Measurements from ENCODE around the gene GNAO1.

GNAO1 gene

DNA sequence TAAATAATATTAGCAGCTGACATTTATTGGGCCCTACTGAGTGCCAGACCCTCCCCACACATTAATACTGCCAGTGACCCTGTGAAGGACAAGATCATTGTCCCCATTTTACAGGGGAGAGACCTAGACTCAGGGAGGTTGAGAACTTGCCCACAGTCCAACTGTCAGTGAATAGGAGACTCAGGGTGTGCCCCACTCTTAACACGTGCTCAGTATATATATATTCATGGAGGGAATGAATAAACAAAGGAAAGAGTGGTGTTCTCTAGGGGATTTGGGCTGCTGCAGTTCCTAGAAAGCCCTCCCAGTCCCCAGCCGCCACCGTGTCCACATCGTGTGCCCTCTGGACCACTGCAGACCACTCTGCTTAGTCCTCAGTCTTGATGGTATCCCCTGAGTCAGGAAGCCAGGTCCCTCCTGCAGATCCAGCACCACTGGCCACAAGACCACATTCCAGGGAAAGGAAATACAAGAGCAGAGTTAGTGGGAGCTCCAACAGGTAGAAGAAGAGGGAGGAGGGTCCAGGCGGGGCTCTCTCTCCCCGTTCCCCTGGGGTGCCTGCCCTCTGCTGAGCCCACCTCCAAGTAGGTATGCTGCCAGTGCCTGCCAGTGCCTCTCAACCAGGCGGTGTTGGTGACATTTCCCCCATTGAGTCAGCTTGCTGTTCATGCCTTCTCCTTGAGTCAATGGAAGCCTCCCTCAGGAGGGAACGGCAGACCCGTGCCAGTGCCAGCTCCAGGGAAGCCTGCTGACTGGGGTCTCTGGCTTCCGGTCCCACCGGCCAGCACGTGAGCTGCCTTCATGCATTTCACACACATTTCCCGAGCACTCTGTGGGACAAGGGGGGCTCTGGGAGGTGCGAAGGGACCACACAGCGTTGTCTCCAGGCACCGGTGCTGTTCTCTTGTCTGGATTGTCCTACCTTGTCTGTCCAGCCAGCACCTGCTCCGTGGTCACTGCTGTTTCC, 75.6 kb downstream of the GNAO1 start:
- no peak for DNase-seq

DNA sequence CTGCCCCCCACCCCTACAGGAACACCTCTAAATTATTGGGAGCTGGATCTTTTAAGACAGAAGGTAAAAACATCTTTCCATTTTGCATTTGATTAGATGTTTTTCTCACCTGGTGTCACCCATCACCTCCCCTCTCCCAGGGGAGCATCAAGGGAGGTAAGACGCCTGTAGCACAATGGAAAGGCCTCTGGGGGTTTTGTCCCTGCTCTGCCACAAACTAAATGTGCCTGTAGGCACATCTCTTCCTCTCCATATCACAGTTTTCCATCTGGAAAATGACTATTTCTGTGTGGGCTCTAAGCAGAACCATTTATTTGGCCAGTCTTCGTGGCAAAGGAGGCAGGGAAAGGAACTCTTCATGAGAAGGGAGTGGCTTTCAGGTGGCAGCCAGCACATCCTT, 76.6 kb downstream of the GNAO1 start:
- no peak for DNase-seq

GRCh38 chr16:56268799-56269198, 77.5 kb downstream of the GNAO1 start:
- no peak for DNase-seq

DNA sequence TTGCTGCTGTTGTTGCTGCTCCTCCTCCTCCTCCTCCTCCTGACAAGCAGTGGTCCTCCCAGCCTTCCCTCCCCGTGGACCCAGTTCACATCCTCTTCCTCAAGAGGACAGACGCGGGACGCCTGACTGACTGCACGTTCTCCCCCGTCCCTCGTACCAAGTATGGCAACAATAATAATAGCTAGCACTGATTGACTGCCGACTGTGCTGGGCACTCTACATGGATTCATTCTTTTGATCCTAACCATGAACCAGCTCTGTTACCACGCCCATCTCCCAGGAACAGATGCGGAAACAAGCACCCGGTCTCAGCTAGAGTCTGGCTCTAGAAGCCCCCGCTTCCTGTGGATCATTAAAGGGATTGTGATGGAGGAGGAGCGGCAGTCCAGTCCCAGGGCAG, 78.0 kb downstream of the GNAO1 start:
- no peak for DNase-seq

GRCh38 chr16:56269811-56270684, 78.8 kb downstream of the GNAO1 start:
- DNase-seq: no peak

DNA sequence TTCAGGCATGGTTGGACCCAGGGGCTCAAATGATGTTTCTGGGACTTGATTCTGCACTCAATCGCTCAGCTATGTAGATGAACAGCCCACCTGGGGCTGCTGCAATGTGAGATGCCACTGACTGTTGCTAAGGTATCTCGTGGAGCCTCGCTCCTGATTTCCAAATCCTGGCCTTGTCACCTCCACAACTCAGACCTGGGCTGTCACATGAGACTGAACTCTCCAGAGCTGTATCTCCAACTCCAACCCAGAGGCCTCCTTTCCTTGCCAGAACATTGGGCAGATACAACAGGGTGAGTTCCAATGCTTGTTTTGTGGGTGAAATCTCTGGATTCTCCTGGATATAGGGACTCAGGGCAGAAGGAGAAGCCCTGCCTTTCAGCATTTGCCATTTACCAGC, 79.5 kb downstream of the GNAO1 start:
- DNase-seq: no peak

- DNase-seq: no peak
Measured at GRCh38 chr16:56272583-56272894, 81.2 kb downstream of the GNAO1 start.

DNA sequence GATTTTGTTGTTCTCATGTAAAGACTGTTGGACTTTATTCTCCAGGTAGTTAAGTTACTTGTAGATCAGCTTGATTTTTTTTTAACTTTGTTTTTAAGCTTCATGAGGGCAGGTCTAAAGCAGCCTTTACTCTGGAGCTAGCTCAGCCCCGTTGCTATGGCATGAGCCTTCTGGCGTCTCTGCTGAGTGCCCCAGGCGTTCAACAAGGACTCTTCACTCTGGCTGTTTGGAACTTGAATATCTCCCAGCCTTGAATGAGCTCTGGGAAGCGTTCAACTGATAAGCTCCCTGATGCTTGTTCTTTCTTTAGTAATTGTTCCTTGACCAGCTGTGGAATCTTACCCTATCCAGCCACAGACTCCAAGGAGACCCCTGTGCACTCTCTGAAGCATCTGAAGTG, 82.3 kb downstream of the GNAO1 start:
- DNase-seq: no peak

DNA sequence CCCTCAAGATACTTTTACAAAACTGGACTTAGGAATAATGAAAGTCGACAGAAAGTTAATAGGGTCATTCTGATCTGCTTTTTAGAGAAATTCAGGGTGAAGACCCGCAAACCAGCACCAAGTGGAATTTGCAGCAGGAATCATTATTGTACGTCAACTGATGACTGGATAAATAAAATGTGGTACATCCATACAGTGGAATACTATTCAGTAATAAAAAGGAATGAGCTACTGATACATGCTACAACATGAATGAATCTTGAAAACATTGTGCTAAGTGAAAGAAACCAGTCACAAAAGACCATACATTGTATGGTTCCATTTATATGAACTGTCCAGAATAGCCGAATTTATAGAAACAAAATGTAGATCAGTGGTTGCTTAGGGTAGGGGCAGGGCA, 83.1 kb downstream of the GNAO1 start:
- no peak for DNase-seq

GRCh38 chr16:56275076-56275475, 83.8 kb downstream of the GNAO1 start:
- DNase-seq: no peak

DNA sequence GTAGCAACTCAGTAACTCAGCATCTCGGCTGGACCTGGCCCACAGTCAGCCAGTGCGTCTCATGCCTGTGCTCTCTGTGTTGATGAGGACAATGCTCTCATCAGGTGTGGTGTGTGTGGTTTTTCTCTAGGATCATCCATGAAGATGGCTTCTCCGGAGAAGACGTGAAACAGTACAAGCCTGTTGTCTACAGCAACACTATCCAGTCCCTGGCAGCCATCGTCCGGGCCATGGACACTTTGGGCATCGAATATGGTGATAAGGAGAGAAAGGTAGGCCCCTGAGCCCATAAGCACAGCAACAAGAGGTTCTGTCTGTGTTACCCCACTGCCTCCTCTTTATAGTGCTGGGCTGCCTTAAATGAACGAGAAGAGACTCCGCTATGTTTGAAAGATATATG, 84.5 kb downstream of the GNAO1 start:
- no peak for DNase-seq

DNA sequence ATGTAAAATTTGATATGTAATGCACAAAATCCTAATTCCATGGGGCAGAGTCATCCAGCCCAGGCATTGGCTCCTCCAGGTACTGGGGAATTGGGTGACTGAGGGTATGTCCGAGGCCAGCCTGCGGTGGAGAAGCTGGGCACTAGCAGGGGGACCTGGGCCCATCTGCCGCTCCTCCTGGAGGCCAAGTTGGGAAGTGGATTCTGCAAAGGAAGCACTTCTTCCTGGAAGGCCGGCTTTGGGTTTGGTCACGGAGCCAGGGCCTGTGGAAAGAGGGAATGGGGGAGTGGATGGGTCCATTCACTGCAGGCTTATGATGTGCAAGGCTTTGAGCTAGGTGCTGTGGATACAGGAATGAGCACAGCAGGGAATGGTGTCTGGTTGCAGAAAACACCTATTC, 85.8 kb downstream of the GNAO1 start:
- no peak for DNase-seq

DNA sequence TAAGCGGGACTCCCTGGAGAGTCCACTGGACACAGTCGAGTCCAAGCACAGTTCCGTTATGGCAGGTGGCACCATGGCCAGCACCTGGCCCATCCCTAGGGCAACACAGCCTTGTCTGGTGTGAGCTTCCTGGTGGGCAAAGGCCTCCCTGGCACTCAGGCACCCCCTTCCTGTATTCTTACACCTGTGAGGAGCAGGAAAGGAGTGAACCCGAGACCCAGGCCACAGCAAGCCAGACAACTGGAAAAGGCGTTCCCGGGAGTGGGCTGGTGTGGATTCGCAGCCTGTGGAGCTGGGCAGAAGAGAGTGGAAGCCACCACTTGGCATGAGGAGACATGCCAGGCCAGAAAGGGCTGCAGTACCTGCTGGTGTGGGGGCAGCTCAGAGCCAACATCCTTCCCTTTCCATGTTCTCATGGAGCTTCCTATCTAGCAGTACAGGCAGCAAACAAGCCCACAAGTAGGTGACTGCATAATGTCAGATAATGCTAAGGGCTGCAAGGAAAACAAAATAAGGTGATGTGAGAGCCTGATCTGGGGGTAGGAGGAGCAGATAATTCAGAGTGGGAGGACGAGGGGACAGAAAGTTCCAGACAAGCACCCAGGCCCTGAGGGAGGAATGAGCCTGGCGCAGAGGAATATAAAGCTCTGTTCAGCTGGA, 87.0 kb downstream of the GNAO1 start:
- DNase-seq: no peak

DNA sequence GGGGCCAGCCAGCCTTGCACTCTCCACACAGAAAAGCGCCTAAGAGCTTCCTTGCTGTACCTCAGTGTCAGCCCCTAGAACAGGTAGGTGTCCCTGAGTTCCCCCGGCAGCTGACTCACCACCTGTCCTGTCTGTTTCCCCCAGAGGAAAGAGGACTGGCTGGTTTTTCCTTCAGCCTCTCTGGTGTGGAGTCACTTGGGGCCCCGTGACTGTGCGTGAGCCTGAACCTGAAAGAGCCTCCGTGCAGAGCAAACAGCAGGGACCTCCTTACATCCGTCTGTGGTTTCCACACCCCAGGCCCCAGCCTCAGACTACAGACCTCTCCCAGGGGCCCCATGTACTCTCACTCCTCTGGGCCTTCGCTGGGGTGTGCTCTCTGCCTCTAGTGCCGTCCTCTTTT, 87.8 kb downstream of the GNAO1 start:
- DNase-seq: peak; percentile 17

GRCh38 chr16:56279914-56280313, 88.6 kb downstream of the GNAO1 start:
- no peak for DNase-seq

- DNase-seq: no peak
Measured at GRCh38 chr16:56281249-56281805, 90.0 kb downstream of the GNAO1 start.

- DNase-seq: no peak
Measured at GRCh38 chr16:56282451-56282850, 91.2 kb downstream of the GNAO1 start.

DNA sequence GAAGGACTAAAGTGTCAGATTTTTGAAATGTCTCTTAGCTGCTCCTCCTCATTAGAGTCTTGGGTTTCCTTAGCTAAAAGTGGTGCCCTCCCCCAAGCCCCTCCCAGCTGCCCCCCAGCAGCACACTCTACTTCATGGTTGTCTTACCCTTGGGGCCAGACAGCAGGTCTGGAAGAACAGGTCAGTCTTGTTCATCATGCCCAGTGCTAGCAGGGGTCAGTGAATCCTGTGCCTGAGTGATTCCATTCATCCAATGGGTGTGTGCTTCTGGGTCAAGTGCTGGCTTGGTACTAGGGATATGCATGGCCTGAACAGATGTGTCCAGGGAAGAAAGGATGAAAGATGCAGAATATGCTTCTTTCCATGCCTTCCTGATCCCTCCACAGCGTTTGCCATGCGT, 93.2 kb downstream of the GNAO1 start:
- no peak for DNase-seq

DNA sequence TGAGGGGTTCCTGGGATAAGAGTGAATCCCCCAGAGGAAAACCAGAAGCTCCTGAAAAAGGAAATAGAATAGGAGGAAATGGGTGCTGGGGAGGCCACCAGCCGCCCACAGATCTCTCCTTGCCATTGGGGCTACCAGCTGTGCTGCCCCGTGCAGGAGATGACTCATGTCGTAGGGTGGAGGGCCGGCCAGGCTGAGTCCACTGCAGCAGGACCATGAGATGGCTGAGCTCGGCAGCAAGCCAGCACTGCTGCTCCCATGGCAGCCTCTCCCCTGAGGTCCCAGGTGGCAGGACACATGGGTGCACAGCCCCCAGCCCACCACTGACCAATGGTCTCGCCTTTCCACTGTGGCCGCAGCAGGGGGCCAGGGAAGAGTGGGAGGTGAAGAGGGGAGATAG, 95.5 kb downstream of the GNAO1 start:
- DNase-seq: no peak

- no peak for DNase-seq
Measured at GRCh38 chr16:56288019-56288418, 96.7 kb downstream of the GNAO1 start.

DNA sequence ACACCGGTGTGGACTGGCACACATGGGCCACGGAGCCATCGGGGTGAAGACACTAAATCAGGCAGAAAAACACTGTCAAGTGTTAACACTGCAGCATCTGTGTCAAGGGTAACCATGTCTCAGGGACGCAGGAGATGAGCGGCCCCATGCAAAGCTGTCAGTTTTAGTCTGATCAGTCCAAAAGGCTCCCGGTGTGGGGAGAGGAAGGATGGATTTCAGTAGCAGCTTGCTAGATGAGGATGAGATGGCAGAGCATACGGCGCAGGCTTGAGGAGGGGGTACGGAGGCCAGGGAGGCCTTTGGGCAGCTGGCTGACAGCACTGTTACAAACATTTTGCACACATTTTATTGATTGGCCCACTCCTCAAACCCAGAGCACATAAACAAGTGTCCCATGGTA, 98.1 kb downstream of the GNAO1 start:
- no peak for DNase-seq

DNA sequence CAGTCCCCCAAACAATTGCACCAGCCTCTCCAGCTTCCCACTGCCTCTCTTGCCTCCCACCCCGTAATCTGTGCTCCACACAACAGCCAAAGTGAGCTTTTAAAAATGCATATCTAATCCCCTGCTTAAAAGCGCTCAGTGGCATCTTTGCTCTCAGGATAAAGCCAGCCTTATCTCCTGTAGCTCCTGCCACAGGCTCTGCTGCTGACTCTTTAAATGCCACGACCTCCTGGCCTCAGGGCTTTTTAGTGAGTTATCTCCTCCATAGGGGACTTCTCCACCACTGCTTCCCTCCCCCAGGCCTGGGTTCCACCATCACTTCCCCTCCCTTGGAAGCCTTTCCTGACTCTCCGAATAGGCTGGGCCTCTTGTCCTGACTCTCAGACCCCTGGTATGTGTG, 98.6 kb downstream of the GNAO1 start:
- no peak for DNase-seq

- DNase-seq: no peak
Measured at GRCh38 chr16:56294014-56294413, 102.7 kb downstream of the GNAO1 start.

All from stimulated activated CD4-positive, alpha-beta T cell treated with anti-CD3 and anti-CD28 coated beads, Interleukin-12 subunit alpha, Interleukin-12 subunit beta, amount 100 ng/mL, for 4 hours (primary cell).